HT1080 (cell line): ENCODE results near the gene KCNJ10. TPM values are rescaled to one million over a fixed set of nuclear protein-coding genes. Genes with fewer than 3 reads are reported as not detected.
"Not testable (repeated sequence)": the region's sequence is repeated elsewhere in the genome, so short reads cannot be mapped to it uniquely, and the experiment has no call there.

Experiments used
- DNase-seq: peaks from one replicate; pipeline ENCODE4 v3.0.0-alpha.2; 2015; ENCODE audit warnings: low read depth
- total RNA-seq: library from RNA; depleted of rRNA; stranded (reverse); fragments of >200 nt; shearing (Covaris generic); gene quantifications from 2 replicates; pipeline ENCODE4 v1.2.3, GENCODE V29; 2014

The KCNJ10 gene
- total RNA-seq, 1 experiment from 2014 or later: not detected

- no peak for DNase-seq
Observed at GRCh38 chr1:160062230-160062532, 7.8 kb downstream of the KCNJ10 start.

GRCh38 chr1:160061369-160062229 is 8.4 kb downstream of the KCNJ10 start:
- no peak for DNase-seq

- DNase-seq: no peak
Observed at GRCh38 chr1:160058087-160058486, 11.9 kb downstream of the KCNJ10 start.

- no peak for DNase-seq
Observed at GRCh38 chr1:160056648-160057169, 13.3 kb downstream of the KCNJ10 start.

- DNase-seq: no peak
Observed at GRCh38 chr1:160053548-160054365, 16.2 kb downstream of the KCNJ10 start.

GRCh38 chr1:160052936-160053335 is 17.0 kb downstream of the KCNJ10 start:
- no peak for DNase-seq

- no peak for DNase-seq
Observed at GRCh38 chr1:160050619-160051018, 19.3 kb downstream of the KCNJ10 start.

- DNase-seq: not testable (repeated sequence)
Observed at GRCh38 chr1:160050182-160050581, 19.8 kb downstream of the KCNJ10 start.

GRCh38 chr1:160049101-160049500 is 20.9 kb downstream of the KCNJ10 start:
- no peak for DNase-seq

- no peak for DNase-seq
Observed at GRCh38 chr1:160048335-160048734, 21.6 kb downstream of the KCNJ10 start.

- no peak for DNase-seq
Observed at GRCh38 chr1:160047111-160047991, 22.6 kb downstream of the KCNJ10 start.

- DNase-seq: peak; percentile 21
Observed at GRCh38 chr1:160046494-160047110, 23.4 kb downstream of the KCNJ10 start.

GRCh38 chr1:160045653-160046052 is 24.3 kb downstream of the KCNJ10 start:
- DNase-seq: no peak

GRCh38 chr1:160043543-160043942 is 26.4 kb downstream of the KCNJ10 start:
- no peak for DNase-seq

GRCh38 chr1:160040476-160040875 is 29.5 kb downstream of the KCNJ10 start:
- no peak for DNase-seq

GRCh38 chr1:160032165-160032820 is 37.7 kb downstream of the KCNJ10 start:
- no peak for DNase-seq

GRCh38 chr1:160031365-160032164 is 38.4 kb downstream of the KCNJ10 start, which contains the start of gene PIGM:
Gene PIGM (minus strand): TSS chr1:160031990. CDS start chr1:160031739, 251 bp downstream.
- peak; percentile 91 for DNase-seq

- no peak for DNase-seq
Observed at GRCh38 chr1:160030657-160031364, 39.1 kb downstream of the KCNJ10 start.

- no peak for DNase-seq
Observed at GRCh38 chr1:160028426-160028825, 41.5 kb downstream of the KCNJ10 start.
